NCI-H2081 (cell line): ENCODE data around the gene APOL1.

ENCODE experiments used
- DNase-seq, 2 experiments: peaks; one replicate each; lab custom pipeline; 2025; lab: John Stamatoyannopoulos, UW

The APOL1 gene

DNA sequence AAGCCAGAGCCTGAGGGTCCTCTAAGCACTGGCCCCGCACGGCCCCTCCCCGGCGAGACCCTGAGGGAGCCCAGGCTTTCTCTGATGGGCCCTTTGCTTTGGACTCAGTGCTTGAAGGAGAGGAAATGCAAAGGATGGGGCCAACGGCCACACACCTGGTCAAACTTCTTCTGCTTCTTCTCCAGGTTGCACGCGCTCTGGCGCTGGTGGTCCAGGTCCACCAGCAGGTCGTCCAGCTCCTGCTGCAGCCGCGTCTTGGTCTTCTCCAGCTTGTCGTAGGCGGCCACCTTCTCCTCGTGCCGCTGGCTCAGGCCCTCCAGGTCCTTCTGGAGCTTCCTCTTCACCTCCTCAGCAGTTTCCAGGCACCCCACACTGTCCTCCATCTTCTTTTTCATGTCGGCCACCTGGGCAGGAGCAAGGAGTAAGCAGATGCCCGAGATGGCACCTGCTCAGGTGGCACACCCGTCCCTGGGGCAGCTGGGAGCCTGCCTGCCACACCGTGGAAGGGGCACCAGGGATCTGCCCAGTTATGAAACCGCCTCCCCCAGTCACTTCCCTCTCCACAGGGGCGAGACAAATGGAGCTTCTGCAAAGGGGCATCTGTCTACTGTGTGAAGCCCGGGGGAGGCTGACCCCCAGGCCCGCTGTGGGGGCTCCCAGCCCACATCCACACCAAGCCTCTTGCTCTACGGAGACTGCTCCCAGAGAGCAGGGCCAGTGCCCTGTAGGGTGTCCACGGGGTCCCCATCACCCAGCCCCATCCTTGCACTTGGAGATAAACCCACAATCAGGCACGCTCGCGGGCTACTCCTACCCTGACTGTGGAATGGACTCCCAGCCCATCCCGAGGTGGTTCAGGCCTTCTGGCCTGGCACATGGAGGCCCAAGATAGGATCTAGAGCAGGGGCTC is 39.2 kb downstream of the APOL1 start:
- no peak for DNase-seq

DNA sequence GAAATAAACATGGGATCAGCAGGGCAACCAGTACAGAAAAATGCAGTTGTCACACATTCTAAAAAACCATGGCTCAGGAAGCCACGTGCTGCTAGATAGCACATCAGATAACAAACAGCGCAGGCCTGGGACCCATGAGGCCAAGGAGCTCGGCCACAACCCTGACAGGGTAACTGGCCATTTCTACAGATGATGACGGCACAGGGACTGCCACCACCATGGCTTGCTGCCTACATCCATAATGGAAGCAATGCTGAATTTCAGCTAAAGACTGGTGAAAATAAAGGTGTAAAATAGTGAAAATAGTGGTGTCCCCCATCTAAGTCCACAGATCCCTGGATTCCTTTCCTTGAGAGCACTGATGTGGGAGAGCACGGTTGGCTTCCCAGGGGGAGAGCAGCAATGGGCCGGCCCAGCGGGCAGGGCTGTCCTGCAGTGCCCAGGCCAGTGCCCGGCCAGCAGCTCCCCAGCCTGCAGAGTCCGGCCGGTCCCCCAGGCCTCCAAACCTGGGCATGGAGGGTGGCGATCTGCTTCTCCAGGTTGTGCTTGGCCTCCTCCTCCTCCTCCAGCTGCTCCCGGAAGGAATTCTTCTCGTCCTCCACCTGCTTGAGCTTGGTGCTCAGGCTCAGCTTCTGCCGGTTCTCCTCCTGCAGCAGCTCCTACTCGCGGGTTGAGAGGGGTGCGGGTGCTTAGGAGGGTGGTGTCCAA is 40.0 kb downstream of the APOL1 start:
- DNase-seq, result no peak

DNA sequence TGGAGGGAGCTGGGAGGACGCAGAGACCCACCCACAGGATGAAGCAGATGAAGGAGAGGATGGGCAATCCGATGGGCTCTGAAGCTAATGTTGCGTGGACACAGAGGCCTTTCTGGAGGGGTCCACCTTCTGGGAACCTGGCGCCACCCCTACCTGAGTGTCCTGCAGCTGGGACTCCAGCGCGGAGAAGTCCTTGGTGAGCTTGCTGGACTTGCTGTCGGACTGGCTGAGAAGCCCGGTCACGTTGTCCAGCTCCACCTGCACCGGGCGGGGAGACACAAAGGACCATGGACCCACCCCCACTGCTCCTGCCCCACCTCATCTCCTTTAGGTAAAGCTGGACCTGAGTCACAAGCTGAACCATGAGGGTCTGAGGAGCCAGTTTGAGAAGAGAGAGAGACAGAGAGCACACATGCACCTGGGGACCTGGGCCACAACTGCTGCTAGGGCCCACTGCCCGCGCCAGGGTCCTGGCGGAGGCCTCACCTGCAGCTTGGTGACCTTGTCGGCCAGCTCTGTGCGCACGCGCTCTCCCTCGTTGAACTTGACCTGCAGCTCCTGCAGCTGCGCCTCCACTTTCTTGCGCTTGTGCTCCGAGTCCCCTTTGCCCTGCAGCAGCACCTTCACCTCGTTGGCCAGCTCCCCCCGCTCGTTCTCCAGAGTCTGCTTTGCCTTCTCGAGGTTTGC is 40.8 kb downstream of the APOL1 start:
- DNase-seq, result no peak

DNA sequence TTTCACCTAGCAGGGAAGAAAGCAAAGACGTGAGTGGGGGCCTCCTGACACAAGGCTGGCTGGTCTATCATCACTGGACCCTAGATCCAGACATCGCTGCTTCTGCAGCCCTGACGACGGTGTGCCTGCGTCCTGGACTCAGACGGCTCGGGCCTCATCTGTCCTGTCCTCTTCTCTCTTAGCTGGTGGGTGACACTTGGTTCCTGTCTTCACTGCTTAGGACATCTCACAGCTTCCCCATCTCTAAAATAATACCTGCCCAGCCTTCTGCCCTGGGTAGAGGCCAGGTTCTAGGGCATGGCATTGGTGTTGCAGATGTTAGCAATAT is 41.3 kb downstream of the APOL1 start:
- no peak for DNase-seq

DNA sequence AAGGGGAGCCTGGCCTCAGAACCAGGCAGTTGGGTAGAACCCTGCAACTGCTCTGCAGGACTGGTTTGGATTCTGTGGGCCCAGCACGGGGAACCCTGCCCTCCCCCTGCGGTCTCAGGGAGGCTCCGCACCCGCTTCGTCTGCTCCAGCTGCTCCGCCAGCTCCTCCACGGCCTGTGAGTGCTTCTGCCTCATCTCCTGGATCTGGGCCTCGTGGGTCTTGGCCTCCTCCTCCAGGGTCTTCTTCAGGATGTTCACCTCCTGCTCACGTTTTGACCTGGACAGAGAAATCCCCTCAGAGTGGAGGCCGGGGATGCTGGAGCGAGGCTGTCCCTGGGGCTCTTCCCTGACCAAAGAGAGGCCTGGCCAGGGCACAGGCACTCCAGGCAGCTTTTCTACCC is 41.9 kb downstream of the APOL1 start:
- no peak for DNase-seq

DNA sequence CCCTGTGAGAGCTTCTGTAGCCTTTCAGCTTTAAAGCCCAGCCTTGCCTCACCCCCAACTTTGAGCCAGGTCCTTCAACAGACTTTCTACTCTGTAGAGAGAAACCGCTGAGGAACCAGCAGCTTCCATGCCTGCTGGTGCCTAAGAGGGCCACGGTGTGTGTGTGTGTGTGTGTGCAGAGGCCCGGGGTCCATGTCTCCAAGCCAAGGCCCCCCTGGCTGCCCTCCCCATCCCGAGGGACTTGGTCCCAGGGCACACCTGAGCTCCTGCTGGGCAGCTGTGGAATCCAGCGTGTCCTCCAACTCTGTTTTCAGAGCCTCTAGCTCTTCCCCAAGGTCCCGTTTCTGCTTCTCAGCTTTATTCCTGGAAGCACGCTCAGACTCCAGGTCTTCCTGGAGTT is 42.3 kb downstream of the APOL1 start:
- DNase-seq, result no peak

DNA sequence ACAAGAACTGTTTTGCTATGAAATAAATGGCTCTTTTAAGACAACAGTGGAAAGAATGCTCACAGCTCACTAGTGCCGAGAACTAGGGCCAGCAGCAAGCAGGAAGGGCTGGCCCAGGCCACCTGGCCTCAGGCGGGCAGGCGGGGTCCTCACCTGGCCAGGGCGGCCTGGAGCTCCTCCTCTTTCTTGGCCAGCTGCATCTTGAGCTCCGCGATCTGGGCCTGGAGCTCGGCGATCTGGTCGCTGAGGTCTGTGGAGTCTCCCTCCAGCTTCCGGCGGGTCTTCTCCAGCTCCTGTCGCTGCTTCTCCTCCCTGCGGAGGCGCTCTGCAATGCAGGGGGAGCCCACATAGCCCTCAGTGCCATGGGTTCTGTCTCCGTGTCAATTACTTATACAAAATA is 43.8 kb downstream of the APOL1 start:
- no peak for DNase-seq

DNA sequence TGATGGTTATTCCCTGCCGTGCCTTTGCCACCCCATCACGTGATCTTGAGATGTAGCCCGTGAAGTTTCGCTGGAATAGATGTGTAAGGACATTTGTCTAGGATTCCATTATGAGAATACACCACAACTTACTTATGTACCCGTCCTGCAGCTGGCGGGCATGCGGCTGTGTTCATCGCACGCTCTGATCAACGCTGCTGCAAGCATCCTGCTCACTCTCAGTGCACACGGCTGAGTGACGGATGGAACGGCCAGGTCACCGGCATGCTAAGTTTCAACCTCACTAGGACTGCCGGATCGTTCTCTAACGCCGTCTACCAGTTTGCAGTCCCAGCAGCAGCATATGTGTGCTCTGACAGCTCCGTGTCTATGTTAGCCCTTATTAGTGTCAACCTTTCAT is 44.6 kb downstream of the APOL1 start:
- DNase-seq, result no peak

DNA sequence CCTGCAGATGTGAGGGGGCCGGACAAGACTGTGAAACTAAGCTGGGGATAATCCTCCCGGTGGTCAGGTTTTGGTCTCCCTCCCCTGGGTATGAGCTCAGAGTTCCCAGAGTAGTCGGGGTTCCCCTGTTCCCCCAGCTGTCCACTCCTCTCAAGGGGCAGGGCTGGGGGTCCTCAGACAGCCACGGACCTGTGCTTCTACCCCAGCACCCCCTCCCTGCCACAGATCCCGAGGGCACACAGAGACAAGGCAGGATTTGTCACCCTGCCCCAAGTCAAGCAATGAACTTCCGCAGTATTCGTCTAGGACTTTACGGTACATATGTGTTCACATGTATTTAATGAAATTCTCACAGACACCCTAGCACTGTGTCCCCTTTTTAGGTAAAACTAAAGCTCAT is 45.2 kb downstream of the APOL1 start:
- no peak for DNase-seq

DNA sequence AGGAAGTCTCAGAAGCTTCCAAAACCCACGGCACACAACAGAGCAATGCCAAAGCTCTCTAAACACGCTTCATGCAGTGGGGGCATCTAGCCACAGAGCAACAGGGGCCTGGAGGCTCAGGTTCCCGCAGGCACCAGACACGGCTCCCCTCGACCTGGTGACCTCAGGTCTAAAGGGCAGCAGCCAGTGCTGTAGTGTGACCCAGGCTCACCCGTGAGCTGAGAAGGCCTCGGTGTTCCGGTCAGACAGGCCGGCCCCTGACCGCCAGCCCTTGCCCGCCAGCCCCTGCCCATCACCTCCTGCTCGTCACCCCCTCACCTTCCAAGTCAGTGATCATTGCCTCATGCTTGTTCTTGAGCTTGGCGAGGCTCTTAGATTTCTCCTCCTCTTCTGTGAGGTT is 45.7 kb downstream of the APOL1 start:
- no peak for DNase-seq

DNA sequence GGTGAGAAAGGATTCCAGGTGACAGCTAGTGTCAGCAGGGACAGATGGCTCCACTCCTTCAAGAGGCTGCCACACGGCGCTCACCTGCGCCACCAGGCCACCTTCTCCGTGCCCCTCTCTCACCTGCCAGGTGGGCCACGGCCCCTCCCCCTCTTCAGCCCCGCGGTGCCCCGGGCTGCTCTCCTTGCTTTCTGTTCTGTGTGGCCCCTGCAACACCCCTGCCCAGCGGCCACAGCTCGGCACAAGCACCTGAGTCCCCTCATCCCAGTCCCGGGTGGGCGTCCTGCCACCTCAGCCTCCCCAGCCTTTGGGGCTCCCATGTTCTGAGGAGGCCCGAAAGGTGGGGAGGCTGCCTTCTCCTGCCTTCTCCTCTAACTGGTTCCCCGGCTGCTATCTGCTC is 46.4 kb downstream of the APOL1 start:
- DNase-seq, result no peak

DNA sequence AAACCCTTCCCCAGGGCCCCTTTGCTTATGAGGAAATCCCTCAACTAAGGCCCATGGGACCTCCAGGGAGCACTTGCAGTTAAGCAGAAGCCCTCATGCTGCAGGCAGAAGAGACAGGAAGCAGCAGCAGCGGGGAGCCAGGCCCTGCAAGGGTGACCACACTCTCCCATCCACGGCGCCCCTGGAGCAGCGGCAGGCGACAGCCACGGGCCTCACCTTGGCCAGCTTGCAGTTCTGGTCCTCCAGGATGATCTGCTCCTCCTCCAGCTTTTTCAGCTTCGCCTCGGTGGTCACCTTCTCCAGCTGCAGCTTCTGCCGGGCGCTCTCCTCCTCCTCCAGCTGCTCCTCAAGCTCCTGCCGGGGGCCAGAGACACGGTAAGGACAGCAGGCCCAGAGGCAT is 47.0 kb downstream of the APOL1 start:
- no peak for DNase-seq

DNA sequence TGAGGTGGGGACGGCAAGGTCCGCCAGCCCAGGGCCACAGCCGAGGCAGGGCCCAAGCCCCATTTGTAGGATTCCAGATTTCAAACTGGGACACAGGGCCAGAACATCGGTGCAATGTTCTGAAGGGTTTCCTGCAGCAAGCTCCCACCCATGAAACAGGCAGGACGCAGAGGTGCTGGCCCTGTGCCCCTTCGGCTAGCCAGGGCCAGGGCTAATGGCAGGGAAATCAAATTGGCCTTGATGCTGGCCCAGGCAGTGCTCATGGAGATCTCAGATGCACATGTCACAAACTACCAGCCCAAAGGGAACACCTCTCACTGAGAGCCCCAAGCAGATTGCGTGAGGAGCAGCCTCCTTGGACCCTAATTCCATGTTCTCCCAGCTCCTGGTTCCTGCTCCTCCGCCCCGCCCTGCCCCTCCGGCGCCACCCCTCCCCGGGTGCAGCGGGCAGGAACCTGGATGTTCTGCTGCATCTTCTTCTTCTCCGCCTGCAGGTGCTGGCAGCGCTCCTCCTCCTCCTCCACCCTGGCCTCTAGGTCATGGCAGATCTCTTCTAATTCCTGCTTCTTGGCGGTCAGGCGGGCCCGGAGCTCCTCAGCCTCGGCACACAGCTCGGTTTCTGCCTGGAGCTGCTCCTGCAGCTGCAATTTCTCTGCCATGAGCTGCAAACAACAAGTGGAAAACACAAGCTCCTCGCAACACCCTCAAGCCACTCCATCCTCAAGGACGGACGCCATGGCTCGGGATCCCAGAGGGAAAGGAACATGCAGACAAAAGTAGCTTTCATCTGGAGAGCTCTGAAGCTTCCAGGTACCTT is 47.7 kb downstream of the APOL1 start:
- no peak for DNase-seq

DNA sequence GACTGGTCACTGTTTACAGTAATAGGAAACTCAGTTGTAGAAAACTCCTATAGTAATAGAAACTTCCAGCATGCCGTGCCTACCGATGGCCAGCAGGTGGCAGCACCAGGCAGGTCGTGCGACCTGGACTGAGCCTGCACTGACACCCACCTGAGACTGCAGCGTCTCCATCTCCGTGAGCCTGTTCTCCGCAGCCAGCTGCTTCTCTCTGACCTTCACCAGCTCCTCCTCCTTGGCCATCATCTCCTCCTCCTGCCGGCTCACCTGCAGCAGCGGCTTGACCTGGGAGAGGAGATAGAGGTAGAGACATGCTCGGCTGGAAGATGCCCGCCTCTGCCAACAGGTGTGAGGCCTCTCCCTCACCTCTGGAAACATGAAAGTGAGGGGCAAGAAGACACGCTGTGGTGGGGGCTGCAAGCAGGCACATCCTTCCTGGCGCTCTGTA is 48.5 kb downstream of the APOL1 start:
- DNase-seq, result peak; percentile 44 to 46

DNA sequence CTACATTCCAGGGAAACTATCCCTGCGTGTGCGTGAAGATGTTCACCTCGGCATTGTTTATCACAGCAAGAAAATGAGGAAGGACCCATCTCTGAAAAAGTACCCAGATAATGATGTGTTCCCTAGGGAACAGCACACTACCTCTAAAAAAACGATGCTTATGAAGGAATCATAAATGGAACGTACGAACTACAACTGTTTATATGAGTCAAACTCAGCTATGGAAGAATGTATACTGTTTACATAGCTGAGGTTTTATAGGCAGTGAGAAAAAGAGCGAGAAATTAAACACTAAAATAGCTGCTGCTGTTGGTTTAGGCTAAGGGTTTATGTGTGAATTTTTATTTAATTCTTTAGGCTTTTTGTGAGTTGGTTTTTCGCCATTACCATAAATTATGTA is 48.9 kb downstream of the APOL1 start:
- no peak for DNase-seq

DNA sequence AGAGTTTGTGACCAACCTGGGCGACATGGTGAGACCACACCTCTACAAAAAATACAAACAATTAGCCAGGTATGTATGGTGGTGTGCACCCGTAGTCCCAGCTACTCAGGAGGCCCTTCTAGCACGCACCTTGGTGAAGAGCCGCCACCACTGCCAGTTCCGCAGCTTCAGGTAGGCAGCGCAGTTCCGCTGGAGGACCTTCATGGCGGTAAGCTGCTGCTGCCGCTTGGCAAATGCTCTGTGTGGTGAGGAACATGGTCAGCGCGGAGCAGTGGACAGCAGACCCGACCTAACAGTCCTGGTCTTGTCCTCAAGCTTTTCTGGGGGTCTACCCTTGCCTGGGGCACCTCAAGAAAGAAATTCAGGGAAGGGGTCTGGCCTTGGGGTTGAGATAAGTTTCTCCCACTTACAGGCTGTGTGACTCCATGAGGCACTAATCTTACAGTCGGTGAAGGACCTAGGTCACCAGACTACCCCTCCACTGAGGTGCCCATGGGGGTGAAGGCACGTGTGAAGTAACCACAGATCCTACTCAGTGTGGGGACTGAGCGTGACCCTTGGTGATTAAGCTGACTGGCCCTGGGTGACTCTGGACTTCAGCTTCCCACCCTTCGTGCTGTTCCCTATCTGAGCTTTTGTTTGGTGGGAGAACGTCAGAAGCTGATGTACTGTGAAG is 49.6 kb downstream of the APOL1 start:
- DNase-seq, result no peak

DNA sequence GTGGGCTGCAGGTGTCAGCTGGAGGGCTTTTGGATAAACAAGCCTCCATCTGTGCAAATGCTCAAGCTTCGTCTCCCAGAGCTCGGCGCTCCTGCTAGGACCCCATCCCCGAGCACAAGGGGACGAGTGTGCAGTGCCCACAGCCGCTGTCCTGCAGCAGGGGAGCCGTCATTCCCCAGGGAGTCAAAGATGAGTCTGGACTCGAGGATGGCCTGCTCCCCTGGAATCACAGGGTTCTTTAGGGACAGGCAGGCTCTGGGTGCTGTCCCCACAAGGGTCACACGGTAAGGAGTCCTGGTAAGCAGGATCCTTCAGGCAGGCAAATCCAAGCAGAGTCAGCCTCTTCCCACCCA is 50.2 kb downstream of the APOL1 start:
- no peak for DNase-seq

DNA sequence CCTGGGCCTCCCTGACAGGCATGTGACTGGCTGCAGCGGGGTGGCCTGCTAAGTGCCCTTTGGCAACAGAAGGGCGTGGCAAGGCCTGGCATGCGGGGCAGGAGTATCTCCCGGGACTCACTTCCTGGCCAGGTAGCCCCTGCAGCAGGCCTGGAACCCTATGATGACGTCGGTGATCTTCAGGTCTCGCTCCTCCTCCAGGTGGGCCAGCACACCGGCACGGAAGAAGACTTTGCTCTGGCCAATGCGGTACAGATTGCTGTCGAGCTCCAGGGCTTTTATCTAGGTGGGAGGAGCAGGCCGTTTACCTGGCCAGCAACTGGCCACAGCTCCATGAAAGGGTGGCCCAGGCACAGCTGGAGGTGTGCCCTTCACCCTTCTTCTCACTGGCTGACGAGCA is 50.9 kb downstream of the APOL1 start:
- no peak for DNase-seq

DNA sequence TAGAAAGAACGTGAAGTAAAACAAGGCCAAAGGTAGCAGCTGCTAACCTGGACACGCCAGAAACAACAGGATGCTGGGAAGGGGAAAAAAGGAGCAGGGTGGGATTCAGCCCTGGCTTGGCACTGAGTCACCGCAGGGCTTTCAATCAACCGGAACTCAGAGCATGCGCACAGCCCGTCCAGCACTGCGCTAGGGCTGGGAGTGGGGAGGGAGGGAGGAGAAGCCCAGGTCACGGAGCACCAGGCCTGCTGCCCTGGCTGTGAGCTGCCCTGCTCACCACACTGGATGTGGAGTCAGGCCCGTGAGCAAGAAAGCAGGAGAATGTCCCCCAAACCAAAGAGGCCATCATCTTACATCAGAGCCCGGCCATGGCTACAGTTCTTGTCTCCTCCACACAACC is 51.5 kb downstream of the APOL1 start:
- no peak for DNase-seq

DNA sequence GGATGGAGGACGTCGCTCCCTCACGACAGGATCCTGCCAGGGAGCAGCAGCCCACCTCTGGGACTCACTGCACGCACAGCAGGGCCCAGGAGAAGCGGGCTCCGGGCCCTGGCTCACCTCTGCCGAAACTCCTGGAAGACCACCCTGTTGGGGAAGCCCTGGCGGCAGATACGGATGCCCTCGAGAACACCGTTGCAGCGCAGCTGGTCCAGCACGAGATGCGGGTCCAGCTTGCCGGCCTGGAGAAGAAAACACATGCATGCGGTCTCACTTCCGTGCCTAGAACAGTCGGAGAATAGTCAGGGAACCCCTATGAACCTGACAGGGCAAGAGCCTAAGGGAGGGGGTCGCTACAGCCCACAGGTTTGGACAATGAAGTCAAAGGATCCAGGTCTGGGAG is 52.9 kb downstream of the APOL1 start:
- no peak for DNase-seq

DNA sequence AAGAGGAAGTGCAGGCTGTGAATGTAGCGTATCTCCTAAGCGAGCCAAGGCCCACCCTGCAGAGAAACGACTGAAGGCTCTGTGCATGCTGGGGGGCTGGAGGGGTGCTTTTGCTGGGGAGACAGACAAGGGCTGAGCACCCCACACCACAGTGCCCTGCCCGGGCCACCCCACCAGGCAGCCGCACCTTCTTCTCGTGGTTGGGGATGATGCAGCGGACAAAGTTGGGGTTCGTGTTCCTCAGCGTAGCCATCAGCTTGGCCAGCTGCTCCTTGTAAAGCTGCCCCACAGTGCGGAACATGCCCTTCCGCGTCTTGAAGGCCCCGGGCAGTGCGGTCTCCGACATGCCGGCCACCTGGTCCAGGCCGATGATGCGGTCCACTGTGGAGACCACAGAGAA is 53.3 kb downstream of the APOL1 start:
- no peak for DNase-seq

DNA sequence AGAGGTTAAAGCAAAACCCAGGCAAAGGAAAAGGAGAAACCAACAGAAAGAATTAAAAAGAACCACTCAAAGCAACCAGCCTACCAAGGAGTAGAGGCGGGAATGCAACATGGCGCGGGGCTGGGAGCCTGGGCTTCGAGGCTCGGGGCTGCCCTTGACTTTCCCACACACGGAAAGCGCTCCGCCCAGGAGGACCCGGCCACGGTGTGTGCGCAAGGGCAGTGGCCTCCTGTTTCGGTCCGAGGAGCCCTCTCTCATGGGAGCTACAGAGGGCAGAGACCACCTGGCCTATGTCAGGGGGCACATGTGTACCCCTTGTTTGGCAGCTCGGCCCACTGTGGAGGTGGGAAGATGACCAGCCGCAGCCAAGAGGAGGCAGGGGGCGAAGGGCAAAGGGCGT is 55.9 kb downstream of the APOL1 start:
- no peak for DNase-seq
